HL-60 (cell line): ENCODE data around the gene CAB39L.

Experiments used
- GABPA ChIP-seq: IDR thresholded peaks from 2 replicates; pipeline ENCODE4 v1.6.1; 2012; ENCODE audit warnings: low read depth
- SPI1 ChIP-seq: IDR thresholded peaks from 2 replicates; pipeline ENCODE4 v1.6.1; 2012; ENCODE audit warnings: low read depth, mild to moderate bottlenecking, borderline replicate concordance
- TF ChIP-seq, protein P1 (sequence below): IDR thresholded peaks from one replicate; pipeline ENCODE4 v1.5.1; 2011; ENCODE audit warnings: low read length, control low read depth, inconsistent platforms; ENCODE audit not compliant: insufficient read depth
- TF ChIP-seq, protein P2 (sequence below): IDR thresholded peaks from 2 replicates; pipeline ENCODE4 v1.6.1; 2012; ENCODE audit warnings: low read depth; ENCODE audit not compliant: insufficient replicate concordance

DNA sequence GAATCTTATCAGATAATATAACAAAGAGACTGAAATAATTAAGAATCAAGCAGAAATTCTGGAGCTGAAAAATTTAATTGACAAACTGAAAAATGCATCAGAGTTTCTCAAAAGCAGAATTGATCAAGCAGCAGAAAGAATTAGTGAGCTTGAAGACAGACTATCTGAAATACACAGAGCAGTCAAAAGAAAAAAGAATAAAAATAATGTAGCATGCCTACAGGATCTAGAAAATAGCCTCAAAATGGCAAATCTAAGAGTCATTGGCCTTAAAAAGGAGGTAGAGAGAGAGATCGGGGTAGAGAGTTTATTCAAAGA lies 39.2 kb downstream of the CAB39L start:
- TF ChIP-seq, protein P1, sequence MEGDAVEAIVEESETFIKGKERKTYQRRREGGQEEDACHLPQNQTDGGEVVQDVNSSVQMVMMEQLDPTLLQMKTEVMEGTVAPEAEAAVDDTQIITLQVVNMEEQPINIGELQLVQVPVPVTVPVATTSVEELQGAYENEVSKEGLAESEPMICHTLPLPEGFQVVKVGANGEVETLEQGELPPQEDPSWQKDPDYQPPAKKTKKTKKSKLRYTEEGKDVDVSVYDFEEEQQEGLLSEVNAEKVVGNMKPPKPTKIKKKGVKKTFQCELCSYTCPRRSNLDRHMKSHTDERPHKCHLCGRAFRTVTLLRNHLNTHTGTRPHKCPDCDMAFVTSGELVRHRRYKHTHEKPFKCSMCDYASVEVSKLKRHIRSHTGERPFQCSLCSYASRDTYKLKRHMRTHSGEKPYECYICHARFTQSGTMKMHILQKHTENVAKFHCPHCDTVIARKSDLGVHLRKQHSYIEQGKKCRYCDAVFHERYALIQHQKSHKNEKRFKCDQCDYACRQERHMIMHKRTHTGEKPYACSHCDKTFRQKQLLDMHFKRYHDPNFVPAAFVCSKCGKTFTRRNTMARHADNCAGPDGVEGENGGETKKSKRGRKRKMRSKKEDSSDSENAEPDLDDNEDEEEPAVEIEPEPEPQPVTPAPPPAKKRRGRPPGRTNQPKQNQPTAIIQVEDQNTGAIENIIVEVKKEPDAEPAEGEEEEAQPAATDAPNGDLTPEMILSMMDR = no peak
- TF ChIP-seq SPI1 (no peak), GABPA (no peak)
- TF ChIP-seq, protein P2, sequence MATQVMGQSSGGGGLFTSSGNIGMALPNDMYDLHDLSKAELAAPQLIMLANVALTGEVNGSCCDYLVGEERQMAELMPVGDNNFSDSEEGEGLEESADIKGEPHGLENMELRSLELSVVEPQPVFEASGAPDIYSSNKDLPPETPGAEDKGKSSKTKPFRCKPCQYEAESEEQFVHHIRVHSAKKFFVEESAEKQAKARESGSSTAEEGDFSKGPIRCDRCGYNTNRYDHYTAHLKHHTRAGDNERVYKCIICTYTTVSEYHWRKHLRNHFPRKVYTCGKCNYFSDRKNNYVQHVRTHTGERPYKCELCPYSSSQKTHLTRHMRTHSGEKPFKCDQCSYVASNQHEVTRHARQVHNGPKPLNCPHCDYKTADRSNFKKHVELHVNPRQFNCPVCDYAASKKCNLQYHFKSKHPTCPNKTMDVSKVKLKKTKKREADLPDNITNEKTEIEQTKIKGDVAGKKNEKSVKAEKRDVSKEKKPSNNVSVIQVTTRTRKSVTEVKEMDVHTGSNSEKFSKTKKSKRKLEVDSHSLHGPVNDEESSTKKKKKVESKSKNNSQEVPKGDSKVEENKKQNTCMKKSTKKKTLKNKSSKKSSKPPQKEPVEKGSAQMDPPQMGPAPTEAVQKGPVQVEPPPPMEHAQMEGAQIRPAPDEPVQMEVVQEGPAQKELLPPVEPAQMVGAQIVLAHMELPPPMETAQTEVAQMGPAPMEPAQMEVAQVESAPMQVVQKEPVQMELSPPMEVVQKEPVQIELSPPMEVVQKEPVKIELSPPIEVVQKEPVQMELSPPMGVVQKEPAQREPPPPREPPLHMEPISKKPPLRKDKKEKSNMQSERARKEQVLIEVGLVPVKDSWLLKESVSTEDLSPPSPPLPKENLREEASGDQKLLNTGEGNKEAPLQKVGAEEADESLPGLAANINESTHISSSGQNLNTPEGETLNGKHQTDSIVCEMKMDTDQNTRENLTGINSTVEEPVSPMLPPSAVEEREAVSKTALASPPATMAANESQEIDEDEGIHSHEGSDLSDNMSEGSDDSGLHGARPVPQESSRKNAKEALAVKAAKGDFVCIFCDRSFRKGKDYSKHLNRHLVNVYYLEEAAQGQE = no peak
